Stimulated activated CD8-positive, alpha-beta memory T cell treated with anti-CD3 and anti-CD28 coated beads, Interleukin-15, amount 100 ng/mL, for 24 hours (primary cell): ENCODE data around the gene PPP1R9A.
"Not testable (repeated sequence)": the region's sequence is repeated elsewhere in the genome, so short reads cannot be mapped to it uniquely, and the experiment has no call there.

Source experiments
- DNase-seq: peaks from one replicate; pipeline ENCODE4 v3.0.0-alpha.2; 2020; ENCODE audit warnings: low read depth

The PPP1R9A gene

DNA sequence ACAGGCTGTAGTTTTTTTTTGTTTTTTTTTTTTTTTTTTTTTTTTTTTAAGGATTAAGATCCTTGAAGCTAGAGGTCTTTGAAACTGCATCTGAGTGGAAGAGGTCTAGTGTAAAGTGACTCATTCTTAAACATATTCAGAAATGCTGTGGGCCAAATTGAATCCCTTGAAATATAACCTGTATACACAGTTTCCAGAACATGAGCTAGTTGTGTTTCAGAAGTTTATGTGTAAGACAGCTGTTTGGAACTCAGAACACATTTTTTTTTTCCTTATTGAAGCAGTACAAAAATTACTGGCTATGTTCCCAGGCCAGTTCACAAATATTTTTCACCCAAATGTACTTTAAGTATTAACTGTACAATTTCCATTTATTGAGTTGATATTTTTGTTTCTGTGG lies 67.9 kb downstream of the PPP1R9A start:
- no peak for DNase-seq

DNA sequence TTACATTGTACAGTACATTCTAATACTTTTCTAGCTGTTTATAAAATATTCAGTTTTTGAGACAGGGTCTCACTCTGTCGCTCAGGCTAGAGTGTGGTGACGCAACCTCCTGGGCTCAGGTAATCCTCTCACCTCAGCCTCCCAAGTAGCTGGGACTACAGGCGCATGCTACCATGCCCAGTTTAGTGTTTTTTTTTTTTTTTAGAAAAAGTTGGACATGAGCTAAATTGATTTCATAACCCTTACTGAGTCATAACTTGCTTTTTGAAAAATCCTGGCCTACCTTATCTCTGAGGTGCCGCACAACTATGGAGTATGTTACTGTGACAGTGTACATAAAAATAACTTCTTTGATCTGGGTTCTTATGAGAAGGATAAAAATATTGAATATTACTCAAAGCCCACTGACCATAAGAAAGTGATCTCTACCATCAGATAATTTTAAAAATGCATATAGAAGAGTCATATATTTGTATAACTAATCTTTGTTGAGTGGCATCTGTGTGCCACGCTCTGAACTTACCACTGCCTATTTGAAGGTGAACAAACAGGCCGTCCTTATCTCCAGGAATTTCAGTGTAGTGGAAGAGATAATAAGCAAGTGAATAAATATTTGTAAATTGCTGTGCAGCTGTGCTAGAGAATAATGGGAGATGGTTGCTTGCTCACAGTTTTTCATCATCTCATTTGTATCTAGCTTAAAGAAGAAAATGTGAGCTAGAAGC lies 73.2 kb downstream of the PPP1R9A start:
- no peak for DNase-seq

DNA sequence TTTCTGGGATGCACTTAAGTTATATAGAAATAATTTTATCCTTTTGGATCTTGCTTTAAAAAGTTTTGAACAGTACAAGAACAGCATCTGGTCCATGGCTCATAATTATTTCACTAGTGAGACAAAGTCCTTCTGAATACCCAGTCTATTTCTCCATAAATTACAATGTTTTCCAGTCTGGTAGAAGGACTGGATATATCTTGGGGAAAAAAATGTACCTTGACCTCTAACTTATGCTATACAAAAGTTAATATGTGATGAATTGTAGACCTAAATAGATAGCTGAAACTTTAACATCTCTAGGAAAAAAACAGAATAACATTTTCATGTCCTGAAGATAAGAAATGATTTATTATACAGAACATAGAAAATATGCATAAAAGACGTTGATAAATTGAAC lies 88.5 kb downstream of the PPP1R9A start:
- no peak for DNase-seq

DNA sequence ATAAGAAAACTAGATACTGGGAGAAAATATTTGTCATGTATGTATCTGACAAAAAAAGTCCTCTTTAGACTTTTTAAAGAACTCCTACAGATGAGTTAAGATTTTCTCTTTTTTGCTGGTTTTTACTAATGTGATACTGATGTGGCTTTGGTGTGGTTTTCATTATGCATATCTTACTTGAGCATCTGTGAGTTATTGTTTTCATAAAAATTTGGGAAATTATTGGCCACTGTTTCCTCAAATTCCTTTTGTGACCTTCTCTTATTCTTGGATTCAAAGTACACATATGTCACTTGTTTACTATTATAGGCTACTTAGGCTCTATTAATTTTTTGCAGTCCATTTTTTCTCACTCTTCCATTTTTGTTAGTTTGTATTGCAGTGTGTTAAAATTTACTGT lies 89.0 kb downstream of the PPP1R9A start:
- no peak for DNase-seq

DNA sequence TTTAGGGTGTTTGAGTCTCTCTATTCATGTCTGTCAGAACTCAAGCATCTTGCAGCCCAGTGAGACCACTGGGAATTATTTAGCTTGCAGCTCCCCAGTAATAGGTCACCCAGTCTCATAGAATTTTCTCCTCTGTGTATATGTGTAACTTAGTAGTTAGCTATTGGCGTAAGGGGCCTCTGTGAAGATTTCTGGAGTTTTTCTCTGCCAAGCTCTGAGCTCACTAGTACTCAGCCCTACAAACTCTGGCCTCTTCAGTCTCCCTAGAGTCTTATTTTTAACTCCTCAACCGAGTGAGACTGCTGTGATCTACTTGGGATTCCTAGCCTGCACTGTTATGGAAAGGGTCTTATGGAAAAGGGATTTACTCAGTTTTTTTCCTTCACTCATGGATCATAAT lies 90.2 kb downstream of the PPP1R9A start:
- DNase-seq: no peak

DNA sequence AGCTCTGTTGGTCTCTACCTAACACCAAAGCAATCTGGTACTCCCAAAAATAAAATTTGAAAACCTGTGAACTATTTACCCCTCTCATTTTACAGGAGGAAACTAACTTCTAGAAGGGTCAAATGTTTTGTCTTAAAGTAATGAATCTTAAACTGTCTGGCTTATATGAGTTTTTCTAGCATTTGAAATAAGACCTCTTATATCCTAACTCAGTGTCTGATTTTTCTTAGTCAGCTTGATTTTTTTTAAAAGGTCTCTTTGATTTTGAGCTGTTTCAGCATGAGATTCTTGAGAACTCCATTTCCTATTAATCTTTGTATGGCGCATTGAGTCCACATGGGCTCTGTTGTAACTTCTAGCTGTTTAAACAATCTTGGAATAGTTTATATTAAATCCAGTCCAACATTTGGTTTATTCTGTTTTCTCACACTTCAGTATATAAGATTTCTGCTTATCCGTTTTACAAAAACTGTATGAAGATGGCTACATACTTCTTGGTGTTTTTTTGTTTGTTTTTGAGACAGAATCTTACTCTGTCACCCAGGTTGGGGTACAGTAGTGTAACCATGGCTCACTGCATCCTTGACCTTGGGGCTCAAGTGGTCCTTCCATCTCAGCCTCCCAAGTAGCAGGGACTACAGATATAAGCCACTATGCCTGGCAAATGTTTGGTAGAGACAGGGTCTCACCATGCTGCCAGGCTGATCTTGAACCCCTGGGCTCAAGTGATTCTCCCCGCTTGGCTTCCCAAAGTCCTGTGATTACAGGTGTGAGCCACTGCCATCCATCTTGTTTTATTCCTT lies 91.1 kb downstream of the PPP1R9A start:
- DNase-seq: no peak

DNA sequence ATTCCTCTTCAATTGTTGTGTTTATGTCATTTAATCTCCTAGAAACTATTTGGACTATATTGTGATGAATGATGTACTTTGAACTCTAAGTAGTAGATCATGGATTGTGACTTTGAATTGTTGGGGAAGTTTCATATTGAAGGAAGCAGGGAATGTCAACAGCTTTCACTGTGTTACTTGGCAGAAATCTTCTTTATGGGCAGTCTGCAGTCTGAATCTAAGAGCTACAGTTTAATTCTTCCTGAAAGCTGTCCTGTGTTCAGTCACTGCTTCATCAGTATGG lies 91.6 kb downstream of the PPP1R9A start:
- DNase-seq: no peak

DNA sequence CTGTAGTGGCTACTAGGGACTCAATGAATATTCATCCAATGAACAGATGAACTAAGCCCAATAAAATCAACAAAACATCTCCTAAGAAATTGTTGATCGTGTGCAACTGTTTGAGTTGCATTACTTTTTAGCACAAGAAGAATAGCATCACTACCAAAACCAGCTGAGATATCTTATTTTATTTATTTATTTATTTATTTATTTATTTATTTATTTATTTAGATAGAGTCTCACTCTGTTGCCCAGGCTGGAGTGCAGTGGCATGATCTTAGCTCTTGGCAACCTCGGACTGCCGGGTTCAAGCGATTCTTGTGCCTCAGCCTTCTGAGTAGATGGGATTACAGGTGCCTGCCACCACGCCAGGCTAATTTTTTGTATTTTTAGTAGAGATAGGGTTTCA lies 92.2 kb downstream of the PPP1R9A start:
- not testable (repeated sequence) for DNase-seq

DNA sequence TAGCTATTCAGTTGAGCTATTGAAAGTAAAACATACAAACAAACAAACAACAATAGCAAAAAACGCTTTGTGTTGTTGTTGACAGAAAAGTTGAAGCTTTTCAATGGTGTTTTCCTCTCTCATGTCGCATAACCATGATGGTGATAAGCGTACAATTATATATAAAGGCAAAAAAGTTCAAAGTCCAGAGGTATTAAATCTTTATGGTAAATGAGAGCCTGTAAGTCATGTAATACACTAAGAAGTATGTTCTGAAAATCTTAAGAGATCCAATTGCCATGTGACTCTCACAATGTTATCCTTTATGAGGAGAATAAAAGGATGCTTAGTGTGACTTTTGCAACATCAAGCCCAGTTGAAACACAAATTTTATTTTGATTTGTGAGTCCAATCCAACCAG lies 93.9 kb downstream of the PPP1R9A start:
- DNase-seq: no peak

DNA sequence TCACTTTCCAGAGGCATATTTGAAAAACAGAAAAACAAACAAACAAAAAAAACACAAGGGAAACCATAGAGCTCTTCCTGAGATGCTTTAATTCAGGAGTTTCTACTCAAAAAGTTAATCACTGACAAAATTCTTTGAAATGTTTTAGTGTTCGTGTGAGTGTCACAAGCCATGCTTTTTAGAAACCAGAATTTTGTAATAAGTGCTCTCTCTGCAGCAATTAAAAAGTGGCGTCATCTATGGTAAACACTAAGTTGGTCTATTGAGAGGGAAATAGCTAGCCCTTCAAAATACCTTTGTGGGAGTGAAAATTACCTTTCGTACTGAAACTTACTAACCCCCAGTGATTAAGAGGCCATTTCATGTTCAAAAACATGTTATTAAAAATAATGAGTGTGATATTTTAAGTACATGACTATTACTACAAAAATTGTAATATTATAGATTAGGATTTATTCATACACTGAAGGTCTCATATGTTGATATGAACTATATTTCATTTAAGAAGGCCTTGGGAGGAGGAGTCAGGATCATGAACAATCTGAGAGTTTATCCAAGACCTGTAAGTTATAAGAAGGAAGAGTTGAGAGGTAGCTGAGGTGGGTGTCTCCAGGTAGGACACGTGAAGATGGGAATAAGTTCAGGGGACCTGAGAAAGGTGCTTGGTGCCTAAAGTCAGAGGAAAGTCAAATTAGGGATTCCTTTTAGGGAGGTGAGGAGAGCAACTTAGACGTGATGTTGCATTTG lies 94.6 kb downstream of the PPP1R9A start:
- DNase-seq: no peak

DNA sequence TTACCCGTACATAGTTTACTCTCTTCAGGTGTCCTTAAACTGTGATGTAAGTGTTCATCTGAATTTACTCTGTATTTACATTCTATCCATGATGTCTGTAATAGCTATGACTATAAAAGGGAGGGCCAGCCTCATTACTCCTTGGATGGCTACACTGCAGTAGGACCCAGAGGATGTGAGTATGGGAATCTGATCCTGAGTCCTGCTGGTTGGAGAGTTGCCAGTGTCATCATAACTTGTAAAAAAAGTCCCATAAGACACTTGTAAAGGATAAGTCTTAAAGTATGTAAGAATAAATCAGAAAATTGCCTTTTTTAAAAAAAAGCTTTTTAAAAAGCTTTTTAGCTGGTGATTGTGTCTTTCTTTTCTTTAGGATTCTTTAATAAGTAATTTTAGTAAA lies 95.4 kb downstream of the PPP1R9A start:
- DNase-seq: no peak

DNA sequence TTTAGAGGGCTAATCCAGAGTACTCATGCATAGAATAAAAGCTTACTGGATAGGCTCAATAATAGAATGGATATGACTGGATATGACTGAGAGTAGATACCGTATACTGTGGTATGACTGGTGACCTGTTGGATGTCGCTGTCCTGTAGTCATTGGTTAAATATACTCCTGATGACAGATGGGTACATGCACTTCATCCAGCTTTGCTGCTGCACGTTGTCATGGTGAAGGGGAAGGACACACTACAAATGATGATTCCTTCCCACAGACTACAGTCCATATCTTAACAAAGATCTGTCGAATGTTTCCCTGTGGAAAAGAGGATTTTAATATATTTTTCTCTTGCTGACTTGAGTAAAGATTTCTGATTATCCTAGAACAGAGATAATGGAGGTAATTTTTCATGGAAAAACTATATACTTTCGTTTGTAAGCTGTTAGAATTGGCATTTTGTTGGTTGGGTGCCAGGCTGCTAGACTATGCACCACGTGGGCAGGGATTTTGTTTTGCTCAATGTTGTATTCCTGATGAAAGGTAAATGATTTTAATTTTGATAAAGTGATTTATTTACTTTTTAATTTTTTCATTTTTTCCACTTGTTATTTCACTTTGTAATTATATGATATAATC lies 97.3 kb downstream of the PPP1R9A start:
- no peak for DNase-seq

DNA sequence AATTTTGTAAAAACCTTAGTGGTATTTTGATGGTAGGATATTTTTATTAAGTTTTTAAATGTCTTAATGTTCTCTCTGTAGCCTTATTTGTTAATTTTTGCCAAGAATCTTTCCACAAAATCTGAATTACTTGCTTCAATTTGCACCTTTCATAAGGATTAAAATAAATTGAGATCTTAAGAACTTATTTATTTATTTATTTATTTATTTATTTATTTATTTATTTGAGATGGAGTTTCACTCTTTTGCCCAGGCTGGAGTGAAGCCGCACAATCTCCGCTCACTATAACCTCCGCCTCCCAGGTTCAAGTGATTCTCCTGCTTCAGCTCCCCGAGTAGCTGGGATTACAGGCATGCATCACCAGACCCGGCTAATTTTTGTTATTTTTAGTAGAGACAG lies 98.6 kb downstream of the PPP1R9A start:
- DNase-seq: no peak

DNA sequence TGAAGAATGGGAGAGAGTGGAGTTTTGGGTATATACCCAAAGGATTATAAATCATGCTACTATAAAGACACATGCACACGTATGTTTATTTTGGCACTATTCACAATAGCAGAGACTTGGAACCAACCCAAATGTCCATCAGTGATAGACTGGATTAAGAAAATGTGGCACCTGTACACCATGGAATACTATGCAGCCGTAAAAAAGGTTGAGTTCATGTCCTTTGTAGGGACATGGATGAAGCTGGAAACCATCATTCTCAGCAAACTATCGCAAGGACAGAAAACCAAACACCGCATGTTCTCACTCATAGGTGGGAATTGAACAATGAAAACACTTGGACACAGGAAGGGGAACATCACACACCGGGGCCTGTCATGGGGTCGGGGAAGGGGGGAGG lies 101.4 kb downstream of the PPP1R9A start:
- DNase-seq: not testable (repeated sequence)

DNA sequence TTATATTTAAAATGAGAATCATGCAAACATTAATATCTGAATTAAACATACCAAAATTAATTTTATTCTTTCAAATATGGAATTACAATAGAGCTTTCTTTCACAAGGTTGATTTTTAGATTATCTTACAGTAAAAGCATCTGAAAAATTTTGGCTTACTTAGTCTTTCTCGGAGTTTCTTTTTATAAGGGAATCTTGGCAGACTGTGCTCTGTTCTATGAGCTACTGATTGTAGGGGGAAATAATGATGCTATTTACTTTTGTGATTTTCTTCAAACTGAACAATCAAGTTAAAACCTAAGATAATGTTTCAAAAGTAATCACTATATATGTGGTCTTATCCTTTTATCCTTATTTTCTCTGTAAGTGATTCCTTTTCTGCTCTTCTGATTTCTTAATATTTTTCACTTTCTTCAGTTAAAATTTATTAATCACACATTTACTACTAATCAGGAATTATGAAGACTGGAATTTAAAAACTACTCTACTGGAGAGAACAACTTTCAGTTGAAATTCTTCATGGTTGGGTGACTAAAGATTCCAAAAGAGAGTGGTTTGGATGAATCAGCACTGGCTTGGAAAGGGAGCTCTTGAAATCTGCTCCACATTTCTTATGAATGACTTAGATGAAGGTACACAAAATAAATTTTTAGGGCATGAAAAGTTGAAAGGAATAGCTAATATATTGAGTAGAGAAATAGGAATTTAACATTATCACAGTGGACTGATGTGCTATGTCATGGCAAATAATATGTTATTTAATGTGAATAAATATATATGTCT lies 103.9 kb downstream of the PPP1R9A start:
- no peak for DNase-seq

DNA sequence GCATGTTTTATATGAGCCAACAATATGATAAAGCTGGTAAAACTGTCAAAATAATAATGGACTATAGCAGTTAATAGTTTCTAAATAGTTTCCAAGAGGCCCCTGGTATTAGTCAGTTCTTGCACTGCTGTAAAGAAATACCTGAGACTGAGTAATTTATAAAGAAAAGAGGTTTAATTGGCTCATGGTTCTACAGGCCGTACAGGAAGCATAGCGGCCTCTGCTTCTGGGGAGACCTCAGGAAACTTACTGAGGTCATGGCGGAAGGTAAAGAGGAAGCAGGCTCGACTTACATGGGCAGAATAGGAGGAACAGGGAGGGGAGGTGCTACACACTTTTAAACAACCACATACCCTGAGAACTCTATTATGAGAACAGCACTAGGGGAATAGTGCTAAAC lies 104.6 kb downstream of the PPP1R9A start:
- no peak for DNase-seq

DNA sequence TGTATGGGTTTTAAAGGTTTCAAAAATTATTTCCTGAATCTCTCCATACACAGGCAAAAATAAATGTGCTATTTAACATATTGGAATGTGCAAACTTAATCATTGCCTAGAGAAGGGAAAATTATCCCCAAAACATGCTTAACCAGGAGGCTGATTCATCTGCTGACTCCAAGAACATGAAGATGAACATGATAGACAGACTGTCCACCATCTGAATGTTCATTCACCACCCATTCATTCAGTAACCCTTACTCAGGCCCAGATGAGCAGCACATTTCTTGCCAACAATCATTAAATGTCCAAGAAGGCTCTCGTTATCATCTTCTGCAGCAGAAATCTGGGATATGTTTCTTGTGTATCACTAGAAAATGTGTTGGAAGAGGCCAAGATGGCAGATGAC lies 110.6 kb downstream of the PPP1R9A start:
- no peak for DNase-seq

DNA sequence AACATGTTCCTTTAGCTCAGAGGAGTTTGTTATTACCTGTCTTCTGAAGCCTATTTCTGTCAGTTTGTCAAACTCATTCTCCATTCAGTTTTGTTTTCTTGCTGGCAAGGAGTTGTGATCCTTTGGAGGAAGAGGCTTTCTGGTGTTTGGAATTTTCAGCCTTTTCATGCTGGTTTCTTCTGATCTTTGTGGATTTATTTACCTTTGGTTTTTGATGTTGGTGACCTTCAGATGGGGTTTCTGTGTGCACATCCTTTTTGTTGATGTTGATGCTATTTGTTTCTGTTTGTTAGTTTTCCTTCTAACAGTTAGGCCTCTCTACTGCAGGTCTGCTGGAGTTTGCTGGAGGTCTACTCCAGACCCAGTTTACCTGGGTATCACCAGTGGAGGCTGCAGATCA lies 118.6 kb downstream of the PPP1R9A start:
- no peak for DNase-seq

DNA sequence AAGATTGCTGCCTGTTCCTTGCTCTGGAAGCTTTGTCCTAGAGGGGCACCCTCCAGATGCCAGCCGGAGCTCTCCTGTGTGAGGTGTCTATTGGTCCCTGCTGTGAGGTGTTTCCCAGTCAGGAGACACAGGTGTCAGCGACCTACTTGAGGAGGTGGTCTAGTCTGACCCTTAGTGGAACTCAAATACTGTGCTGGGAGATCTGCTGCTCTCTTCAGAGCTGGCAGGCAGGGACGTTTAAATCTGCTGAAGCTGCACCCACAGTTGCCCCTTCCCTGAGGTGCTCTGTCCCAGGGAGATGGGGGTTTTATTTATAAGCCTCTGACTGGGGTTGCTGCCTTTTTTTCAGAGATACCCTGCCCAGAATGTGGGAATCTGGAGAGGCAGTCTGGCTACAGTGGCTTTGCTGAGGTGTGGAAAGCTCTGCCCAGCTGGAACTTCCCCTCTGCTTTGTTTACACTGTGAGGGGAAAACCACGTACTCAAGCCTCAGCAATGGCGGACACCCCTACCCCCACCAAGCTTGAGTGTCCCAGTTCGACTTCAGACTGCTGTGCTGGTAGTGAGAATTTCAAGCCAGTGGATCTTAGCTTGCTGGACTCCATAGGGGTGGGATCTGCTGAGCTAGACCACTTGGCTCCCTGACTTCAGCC lies 119.2 kb downstream of the PPP1R9A start:
- no peak for DNase-seq

DNA sequence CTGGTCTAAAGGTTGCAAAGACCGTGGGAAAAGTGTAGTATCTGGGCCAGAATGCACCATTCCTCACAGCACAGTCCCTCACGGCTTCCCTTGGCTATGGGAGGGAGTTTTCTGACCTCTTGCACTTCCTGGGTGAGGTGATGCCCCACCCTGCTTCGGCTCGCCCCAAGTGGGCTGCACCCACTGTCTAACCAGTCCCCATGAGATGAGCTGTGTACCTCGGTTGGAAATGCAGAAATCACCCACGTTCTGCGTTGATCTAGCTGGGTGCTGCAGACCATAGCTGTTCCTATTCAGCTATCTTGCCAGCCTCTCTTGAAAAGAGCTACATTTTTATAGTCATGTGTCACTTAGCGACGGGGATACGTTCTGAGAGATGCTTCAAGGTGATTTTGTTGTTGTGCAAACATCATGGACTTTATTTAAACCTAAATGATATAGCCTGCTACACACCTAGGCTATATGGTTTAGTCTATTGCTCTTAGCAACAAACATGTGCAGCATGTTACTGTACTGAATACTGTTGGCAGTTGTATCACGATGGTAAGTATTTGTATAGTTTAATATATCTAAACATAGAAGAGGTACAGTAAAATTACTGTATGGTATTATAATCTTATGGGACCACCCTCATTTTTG lies 120.0 kb downstream of the PPP1R9A start:
- no peak for DNase-seq

DNA sequence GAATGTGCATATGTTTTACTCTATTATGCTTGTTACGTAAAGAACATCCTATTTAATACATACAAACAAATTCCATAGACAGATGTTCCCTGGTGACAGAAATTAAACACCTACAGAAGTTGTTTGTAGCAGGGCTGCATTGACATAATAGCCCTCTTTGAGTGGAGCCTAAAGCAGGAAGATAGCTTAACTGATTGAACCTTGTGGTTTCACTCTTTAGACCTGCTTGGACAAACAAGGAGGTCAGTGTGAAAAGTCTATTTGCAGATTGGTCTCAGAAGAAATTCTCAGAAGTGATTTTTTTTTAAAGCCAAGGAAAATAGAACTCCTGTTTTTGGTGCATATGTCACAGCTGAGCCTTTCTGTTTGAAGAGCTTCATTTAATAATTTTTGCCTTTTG lies 121.3 kb downstream of the PPP1R9A start:
- DNase-seq: no peak
